Measurements from ENCODE around the gene MALRD1.
"Not testable (repeated sequence)": the region's sequence is repeated elsewhere in the genome, so short reads cannot be mapped to it uniquely, and the experiment has no call there.

Gene MALRD1

DNA sequence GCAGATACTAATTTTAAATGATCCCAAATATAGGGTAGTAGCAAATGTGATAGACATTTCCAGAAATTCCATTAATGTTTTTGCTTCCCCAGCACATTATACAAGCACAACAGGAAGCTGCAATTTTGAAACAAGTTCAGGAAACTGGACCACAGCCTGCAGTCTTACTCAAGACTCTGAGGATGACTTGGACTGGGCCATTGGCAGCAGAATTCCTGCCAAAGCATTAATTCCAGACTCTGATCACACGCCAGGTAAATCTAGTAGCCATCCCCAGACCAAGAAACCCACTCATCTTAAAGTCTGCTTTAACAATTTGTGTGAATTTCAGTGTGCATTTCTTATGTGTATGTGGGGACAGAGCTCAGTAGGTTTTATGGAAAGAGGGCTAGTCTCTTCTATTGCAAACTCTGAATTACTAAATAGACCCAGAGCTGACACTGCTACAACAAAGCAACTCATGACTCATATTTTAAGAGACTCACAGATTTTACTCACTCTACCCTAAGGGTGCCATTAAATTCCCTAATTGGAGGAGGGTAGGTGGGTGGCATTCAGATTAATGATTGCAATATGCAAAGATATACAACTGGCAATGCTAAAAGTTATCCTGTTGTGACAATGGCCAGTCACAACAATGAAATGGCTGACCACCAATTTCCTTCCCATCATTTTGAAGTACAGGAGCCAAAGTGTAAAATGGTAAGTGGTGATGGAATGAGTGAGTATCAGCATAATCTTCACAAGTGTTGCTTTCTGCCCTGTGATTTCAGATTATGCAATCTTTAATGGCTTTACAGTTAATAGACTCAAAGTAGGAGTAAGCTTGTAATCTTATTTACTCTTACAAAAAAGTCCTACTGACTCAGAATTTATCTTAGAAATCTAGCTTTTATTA, 450.0 kb downstream of the MALRD1 start:
- DNase-seq, result no peak

- no peak for DNase-seq
Measured at GRCh38 chr10:19499291-19499770, 450.7 kb downstream of the MALRD1 start.

- no peak for DNase-seq
Measured at GRCh38 chr10:19500959-19501358, 452.4 kb downstream of the MALRD1 start.

DNA sequence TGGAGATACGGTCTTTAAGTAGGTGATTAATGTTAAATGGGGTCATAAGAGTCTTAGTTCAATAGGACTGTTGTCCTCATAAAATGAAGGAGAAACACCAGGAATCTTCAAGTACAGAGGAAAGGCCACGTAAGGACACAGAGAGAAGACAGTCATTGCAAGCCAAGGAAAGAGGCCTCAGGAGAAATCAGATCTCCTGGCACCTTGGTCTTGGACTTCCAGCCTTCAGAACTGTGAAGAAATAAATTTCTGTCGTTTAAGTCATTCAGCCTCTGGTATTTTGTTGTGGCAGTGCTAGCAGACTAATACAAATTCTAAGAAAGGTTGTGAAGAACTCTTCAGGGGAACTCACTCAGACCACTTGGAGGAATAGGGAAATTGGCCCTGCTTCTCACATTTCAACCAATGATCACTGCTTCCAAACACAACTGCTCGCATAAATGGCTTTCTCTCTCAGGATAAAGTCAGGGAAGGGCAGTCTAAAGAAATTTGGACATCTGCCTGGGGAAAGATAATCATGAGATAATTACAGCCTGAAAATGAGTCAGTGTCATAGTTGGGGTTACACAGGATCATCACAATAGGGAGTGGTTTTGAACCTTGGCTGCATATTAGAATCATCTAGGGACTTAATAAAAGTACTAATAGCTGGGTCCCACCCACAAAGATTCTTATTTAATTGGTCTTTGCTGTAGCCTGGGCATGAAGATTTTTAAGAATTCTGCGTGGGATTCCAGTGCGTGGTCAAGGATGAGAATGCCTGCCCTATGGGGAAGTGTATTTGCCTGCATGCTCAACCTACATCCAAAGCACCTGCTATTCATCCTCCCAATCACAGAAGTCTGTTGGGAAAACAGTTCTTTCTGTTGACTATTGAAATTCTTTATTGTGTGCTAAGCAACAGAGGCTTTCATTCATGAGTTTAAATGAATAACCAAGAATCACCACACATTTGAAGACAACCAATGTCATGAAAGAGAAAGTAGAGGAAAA, 457.0 kb downstream of the MALRD1 start:
- no peak for DNase-seq

GRCh38 chr10:19510005-19510732, 461.6 kb downstream of the MALRD1 start:
- not testable (repeated sequence) for DNase-seq

DNA sequence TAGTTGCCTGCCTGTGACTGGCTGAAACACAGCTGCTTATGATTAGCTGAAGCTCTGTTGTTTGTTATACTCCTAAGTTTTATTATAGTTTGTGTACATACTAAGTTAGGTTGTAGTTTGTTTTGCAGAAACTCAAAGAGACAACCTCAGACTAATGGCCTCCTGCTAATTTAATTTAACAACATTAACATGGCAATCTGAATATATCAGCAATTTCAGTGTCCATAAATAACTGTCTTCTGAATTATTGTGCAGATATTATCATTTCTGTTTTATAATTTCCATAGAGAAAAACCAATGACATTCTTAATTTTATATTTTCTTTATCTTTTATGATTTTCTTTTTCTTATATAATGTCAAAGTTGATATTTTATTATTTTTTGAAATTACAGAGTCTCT, 469.5 kb downstream of the MALRD1 start:
- no peak for DNase-seq

DNA sequence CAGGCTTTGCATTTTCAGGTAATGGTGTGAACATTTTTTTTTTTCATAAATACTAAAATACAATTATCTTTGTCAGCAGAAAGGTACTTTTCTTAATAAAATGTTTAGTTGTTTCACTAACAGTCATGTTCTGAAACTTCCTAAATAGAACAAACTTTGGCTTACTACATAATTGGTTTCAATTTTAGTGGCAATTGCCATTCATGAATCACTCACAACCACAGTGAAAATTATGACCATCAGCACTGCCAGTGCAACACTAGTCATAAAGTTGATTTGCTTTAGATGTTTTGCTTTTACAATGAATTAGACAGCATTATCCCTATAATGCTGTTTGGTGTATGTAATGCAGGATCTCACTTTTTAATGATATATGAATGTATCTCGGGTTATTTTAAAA, 470.0 kb downstream of the MALRD1 start:
- no peak for DNase-seq

DNA sequence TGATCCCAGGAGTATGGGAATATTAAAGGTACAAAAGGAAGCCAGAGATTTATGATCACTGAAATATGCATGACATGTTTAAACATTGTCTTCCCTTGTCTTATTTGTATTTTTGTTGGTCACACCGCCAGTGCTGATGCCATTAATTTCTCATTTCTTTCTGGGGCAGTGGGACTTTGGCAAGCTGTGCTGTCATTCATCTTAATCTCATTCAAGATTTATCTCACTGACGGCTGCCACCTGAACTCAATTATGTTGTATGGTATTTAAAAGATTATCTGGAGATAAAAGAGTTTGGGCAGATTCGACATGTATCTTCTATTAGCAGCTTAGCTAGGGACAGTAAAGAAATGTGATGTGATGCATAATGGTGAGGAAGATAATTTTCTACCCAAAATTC, 482.7 kb downstream of the MALRD1 start:
- DNase-seq, result no peak

GRCh38 chr10:19532411-19532810, 483.8 kb downstream of the MALRD1 start:
- DNase-seq, result no peak

DNA sequence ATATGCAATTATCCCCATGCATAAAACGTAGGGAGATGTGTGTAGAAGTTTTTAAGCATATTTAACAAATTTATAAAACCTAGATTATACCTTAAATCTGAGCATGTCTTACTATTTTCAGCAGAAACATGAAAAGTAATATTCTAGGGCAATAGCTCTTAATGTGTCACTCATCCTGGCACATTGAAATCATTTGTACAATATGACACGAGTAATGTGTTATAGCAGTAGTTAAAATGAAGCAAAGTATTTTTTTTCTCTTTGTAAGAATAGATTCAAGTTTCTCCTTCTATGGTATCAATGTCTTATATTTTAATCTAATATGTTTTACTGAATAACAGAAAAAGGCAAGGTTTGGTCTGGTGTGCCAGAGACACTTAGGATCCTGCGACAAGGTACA, 492.7 kb downstream of the MALRD1 start:
- DNase-seq, result no peak

GRCh38 chr10:19546224-19546623, 497.6 kb downstream of the MALRD1 start:
- DNase-seq, result no peak

- DNase-seq, result no peak
Measured at GRCh38 chr10:19549503-19549902, 500.9 kb downstream of the MALRD1 start.

DNA sequence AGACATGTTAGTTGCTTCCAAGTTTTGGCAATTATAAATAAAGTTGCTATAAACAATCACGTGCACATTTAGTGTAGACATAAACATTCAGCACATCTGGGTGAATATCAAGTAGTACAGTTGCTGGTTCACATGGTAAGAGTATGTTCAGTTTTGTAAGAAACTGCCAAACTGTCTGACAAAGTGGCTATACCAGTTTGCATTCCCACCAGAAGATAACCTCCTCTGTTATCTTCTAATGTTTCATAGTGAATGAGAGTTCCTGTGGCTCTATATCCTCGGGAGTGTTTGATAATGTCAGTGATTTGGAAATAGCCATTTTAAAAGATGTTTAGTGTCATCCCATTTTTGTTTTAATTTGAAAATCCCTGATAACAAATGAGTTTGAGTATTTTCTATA, 508.1 kb downstream of the MALRD1 start:
- DNase-seq, result no peak

DNA sequence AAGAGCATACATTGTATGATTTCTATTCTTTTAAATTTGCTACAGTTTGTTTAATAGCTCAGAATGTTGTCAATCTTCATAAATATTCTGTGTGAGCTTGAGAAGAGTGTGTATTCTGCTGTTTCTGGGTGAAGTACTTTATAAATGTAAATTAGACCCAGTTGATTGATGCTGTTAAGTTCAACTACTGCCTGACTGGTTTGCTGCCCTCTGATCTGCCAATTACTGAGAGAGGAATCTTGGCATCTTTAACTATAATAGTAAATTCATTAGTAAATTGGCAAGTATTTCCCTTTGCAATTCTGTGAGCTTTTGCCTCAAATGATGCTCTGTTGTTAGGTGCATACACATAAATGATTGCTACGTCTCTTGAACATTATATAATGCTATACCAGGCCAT, 512.6 kb downstream of the MALRD1 start:
- no peak for DNase-seq

- DNase-seq, result no peak
Measured at GRCh38 chr10:19563388-19564141, 515.0 kb downstream of the MALRD1 start.

DNA sequence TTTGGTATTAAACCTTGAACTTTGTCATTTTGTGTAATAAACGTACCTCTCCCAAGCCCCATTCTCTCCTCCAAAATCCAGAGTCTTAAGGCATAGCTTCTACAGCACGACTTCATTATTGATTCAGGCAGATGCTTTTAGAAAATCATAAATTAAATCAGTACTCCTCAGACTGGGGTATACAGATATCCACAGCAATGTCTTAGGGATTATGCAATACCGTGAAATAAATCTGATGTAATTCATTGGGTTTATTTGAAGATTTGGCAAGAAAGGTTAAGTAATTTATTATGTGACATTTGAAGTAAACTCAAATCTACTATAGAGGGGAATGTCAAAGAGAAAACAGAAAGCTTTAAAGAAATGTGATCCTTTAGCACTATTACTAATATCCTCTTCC, 521.5 kb downstream of the MALRD1 start:
- no peak for DNase-seq

DNA sequence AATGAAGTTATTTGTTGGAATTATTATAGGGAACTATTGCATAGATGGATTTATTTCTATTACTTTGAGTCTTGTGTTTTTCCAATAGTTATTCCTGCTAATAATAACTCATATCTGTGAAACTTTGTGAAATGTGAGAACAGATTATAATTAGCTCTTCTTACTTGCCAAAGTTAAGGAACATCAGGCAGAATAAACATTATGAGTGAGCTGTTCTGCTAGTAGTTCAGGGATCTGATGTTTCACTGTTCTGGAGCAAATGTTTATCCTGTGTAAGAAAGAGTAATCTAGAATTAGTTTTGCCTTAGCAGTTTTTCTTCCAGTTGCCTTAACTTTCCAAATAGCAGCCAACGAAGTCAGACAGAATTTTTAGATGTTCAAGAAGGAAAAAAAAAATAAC, 522.4 kb downstream of the MALRD1 start:
- no peak for DNase-seq

DNA sequence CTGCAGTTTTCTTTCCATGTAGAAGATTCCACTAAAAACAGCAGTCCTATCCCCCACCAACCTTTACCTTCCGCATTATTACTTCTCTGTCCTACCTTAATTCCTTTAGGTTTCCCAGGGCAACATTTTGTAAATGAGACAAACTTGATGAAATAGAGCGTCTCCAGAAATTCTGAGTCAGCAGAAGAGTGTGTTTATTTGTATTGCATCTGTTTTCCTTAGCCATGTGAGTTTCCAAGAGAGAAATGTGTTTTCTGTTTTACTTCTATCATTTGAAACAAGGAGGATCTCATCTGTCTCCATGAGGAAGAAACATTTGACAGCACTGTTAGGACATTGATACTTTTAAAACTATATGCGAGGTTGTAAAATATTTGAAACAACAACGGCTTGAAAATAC, 523.5 kb downstream of the MALRD1 start:
- no peak for DNase-seq

- DNase-seq, result no peak
Measured at GRCh38 chr10:19576576-19576975, 528.0 kb downstream of the MALRD1 start.

DNA sequence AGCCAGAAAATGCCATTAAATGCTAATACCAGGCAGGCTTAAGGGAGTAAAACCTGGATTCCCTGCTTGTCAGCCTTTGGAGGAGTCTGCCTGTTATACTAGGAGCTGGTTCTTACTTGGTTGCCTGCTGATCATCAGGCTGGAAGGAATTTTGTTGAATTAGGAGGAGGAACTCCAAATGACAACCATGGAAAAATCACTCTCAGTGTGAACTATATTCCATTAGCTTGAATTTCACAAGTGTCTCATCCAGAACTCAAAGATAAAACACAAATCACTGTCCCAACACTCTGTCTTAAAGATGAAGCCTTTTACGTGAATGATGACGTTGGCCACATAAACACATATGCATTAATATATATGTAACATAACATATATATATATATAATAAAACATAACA, 528.8 kb downstream of the MALRD1 start:
- DNase-seq, result no peak

GRCh38 chr10:19577807-19578206, 529.2 kb downstream of the MALRD1 start:
- DNase-seq, result no peak

DNA sequence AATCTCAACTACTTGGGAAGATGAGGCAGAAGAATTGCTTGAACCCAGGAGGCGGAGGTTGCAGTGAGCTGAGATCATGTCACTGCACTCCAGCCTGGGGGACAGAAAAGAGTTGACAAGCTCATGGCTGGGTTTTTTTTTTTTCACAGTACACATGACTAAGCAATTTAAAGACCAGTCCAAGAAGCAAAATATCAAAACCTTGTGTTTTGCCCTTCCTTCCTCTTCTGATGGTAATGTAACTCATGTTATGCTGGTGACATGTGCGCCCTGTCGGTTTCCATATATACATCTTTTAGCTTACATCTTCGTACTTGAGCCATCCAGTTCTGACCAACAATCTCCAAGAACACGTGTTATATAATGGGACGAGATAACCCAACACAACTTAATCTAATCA, 530.0 kb downstream of the MALRD1 start:
- no peak for DNase-seq

Measured in NCI-H1105 (cell line).